ENCODE data around the gene APBB1IP.

Gene APBB1IP

GRCh38 chr10:26455567-26456315, 17.6 kb downstream of the APBB1IP start:
- Histone ChIP-seq H3K36me3 (ENCODE audit: control insufficient read depth in 2 of 2, insufficient read depth in 1 of 2, low read length in 2 of 2) (no peaks in the 10 kb centered on the region), H3K9me3 (ENCODE audit: control insufficient read depth, insufficient read depth, low read depth, low read length) (no peaks in the 10 kb centered on the region), H3K27ac (ENCODE audit: extremely low read depth, low read depth, low read length) (no peak overlapping the region), H3K4me3 (ENCODE audit: low read depth, low read length) (no peak overlapping the region), H3K4me1 (ENCODE audit: control insufficient read depth, insufficient read depth, low read length) (no peaks in the 10 kb centered on the region)
- TF ChIP-seq ZNF571 (tag by site-specific recombination; IDR thresholded peaks at IDR 0.05) (no peak), HOXC10 (CRISPR knock-in tag; IDR thresholded peaks at IDR 0.05) (no peak), ZNF19 (tag by site-specific recombination; IDR thresholded peaks at IDR 0.05; ENCODE audit: low read depth) (no peak), ZNF133 (tag by site-specific recombination; IDR thresholded peaks at IDR 0.05) (no peak), ZNF76 (tag by site-specific recombination; IDR thresholded peaks at IDR 0.05; ENCODE audit: borderline replicate concordance, low read depth) (no peak), KLF9 (tag by site-specific recombination; IDR thresholded peaks at IDR 0.05; ENCODE audit: low read depth) (no peak), WT1 (tag by site-specific recombination; IDR thresholded peaks at IDR 0.05) (no peak), ZNF148 (tag by site-specific recombination; IDR thresholded peaks at IDR 0.05; ENCODE audit: borderline replicate concordance) (no peak), ZNF792 (tag by site-specific recombination; IDR thresholded peaks at IDR 0.05) (no peak)
- ChIA-PET POLR2A (no interaction called here), CTCF (interaction anchor here (0.6 kb wide), 1 partner anchor 108 kb away, joined by 3 read pairs; no protein-coding TSS in a partner anchor)

DNA sequence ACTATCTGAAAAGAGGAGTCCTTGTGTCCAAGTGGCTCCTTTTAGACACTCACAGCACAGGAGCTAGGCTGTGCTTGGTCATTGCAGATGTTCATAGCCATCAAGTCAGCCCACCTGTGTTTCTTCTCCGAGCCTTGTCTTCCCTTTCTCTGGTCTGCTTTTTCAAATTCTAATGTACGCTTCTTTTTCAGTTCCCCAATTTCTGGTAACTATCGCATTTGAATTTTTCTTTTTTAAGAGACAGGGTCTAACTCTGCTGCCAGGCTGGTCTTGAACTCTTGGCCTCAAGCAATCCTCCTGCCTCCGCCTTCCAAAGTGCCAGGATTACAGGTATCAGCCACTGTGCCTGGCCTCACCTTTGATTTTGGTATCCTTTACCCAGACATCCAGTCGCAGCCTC, 18.9 kb downstream of the APBB1IP start:
- POLR2A ChIA-PET = no interaction called here
- no peak overlapping the region for H3K27ac ChIP-seq (ENCODE audit: extremely low read depth, low read depth, low read length)
- no peaks in the 10 kb centered on the region for H3K36me3 ChIP-seq (ENCODE audit: control insufficient read depth in 2 of 2, insufficient read depth in 1 of 2, low read length in 2 of 2)
- CTCF ChIA-PET = interaction anchor here (0.7 kb wide), 1 partner anchor 116 kb away, joined by 4 read pairs; no protein-coding TSS in a partner anchor
- no peak overlapping the region for H3K4me3 ChIP-seq (ENCODE audit: low read depth, low read length)
- no peak for TF ChIP-seq ZNF280C (tag by site-specific recombination; IDR thresholded peaks at IDR 0.05)
- no peak for TF ChIP-seq ZNF621 (tag by site-specific recombination; IDR thresholded peaks at IDR 0.05)
- TF ChIP-seq, protein P1, sequence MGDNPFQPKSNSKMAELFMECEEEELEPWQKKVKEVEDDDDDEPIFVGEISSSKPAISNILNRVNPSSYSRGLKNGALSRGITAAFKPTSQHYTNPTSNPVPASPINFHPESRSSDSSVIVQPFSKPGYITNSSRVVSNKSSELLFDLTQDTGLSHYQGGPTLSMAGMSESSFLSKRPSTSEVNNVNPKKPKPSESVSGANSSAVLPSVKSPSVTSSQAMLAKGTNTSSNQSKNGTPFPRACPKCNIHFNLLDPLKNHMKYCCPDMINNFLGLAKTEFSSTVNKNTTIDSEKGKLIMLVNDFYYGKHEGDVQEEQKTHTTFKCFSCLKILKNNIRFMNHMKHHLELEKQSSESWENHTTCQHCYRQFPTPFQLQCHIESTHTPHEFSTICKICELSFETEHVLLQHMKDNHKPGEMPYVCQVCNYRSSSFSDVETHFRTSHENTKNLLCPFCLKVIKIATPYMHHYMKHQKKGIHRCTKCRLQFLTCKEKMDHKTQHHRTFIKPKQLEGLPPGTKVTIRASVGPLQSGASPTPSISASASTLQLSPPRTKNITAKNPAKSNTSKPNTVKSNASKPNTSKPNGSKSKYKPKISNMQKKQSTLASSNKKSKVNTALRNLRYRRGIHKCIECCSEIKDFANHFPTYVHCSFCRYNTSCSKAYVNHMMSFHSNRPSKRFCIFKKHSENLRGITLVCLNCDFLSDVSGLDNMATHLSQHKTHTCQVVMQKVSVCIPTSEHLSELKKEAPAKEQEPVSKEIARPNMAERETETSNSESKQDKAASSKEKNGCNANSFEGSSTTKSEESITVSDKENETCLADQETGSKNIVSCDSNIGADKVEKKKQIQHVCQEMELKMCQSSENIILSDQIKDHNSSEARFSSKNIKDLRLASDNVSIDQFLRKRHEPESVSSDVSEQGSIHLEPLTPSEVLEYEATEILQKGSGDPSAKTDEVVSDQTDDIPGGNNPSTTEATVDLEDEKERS (tag by site-specific recombination; IDR thresholded peaks at IDR 0.05) = no peak
- no peak for TF ChIP-seq ZFP3 (tag by site-specific recombination; IDR thresholded peaks at IDR 0.05; ENCODE audit: low read depth)
- no peak for TF ChIP-seq ZNF596 (tag by site-specific recombination; IDR thresholded peaks at IDR 0.05)
- no peak for TF ChIP-seq ZNF211 (tag by site-specific recombination; IDR thresholded peaks at IDR 0.05; ENCODE audit: low read depth)
- TF ChIP-seq ZNF221 (tag by site-specific recombination; IDR thresholded peaks at IDR 0.05; ENCODE audit: borderline replicate concordance) = no peak
- TF ChIP-seq ZNF777 (tag by site-specific recombination; IDR thresholded peaks at IDR 0.05; ENCODE audit: borderline replicate concordance) = no peak
- TF ChIP-seq, protein P2, sequence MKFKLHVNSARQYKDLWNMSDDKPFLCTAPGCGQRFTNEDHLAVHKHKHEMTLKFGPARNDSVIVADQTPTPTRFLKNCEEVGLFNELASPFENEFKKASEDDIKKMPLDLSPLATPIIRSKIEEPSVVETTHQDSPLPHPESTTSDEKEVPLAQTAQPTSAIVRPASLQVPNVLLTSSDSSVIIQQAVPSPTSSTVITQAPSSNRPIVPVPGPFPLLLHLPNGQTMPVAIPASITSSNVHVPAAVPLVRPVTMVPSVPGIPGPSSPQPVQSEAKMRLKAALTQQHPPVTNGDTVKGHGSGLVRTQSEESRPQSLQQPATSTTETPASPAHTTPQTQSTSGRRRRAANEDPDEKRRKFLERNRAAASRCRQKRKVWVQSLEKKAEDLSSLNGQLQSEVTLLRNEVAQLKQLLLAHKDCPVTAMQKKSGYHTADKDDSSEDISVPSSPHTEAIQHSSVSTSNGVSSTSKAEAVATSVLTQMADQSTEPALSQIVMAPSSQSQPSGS (tag by site-specific recombination; IDR thresholded peaks at IDR 0.05; ENCODE audit: low read depth) = no peak
- no peak for TF ChIP-seq BCL11B (tag by site-specific recombination; IDR thresholded peaks at IDR 0.05; ENCODE audit: low read depth)
- TF ChIP-seq ZNF654 (tag by site-specific recombination; IDR thresholded peaks at IDR 0.05; ENCODE audit: low read depth) = no peak
- TF ChIP-seq KLF1 (tag by site-specific recombination; IDR thresholded peaks at IDR 0.05) = no peak
- TF ChIP-seq BCL11A (tag by site-specific recombination; IDR thresholded peaks at IDR 0.05; ENCODE audit: low read depth) = no peak
- H3K9me3 ChIP-seq (ENCODE audit: control insufficient read depth, insufficient read depth, low read depth, low read length) = no peaks in the 10 kb centered on the region
- no peaks in the 10 kb centered on the region for H3K4me1 ChIP-seq (ENCODE audit: control insufficient read depth, insufficient read depth, low read length)

Data from HEK293 (cell line).